K562 (cell line): ENCODE data around the gene DCST1. TPM values are rescaled to one million over a fixed set of nuclear protein-coding genes. Genes with fewer than 3 reads are reported as not detected.

Source experiments
- ARNT ChIP-seq, 2 experiments: fragments of 450-650 bp; IDR thresholded peaks; 2 replicates each; pipeline ENCODE4 v1.6.1; 2016; ENCODE audit warnings: mild to moderate bottlenecking in 1 of 2
- DACH1 ChIP-seq: fragments of 450-650 bp; IDR thresholded peaks from 2 replicates; pipeline ENCODE4 v1.6.1; 2018; ENCODE audit not compliant: partially characterized antibody
- ELF1 ChIP-seq: fragments of 200-800 bp; sonication (Bioruptor generic); IDR thresholded peaks from 2 replicates; pipeline ENCODE4 v1.6.1; 2016; ENCODE audit warnings: missing genetic modification characterization, missing compliant biosample characterization
- EP400 ChIP-seq: fragments of 450-650 bp; IDR thresholded peaks from 2 replicates; pipeline ENCODE4 v1.6.1; 2017; ENCODE audit warnings: antibody characterized with exemption, mild to moderate bottlenecking, moderate library complexity
- FOXK1 ChIP-seq: sonication (generic); formaldehyde crosslinking; IDR thresholded peaks from 2 replicates; pipeline ENCODE4 v1.8.0; 2022; ENCODE audit warnings: missing genetic modification reagents, mild to moderate bottlenecking, borderline replicate concordance
- GABPA ChIP-seq: fragments of 200-800 bp; sonication (Bioruptor generic); conservative IDR thresholded peaks from 2 replicates; pipeline ENCODE4 v1.6.1; 2016; ENCODE audit warnings: low read depth, missing genetic modification characterization, missing compliant biosample characterization
- HDGF ChIP-seq: fragments of 450-650 bp; IDR thresholded peaks from 2 replicates; pipeline ENCODE4 v1.6.1; 2016
- NFE2L1 ChIP-seq: fragments of 450-650 bp; IDR thresholded peaks from 2 replicates; pipeline ENCODE4 v1.6.1; 2016; ENCODE audit warnings: missing genetic modification characterization, low read depth, mild to moderate bottlenecking, missing compliant biosample characterization, moderate library complexity, borderline replicate concordance
- PTRF ChIP-seq: fragments of 450-650 bp; IDR thresholded peaks from 2 replicates; pipeline ENCODE4 v1.6.1; 2016; ENCODE audit warnings: mild to moderate bottlenecking, missing genetic modification characterization, missing compliant biosample characterization
- PYGO2 ChIP-seq: fragments of 450-650 bp; IDR thresholded peaks from 2 replicates; pipeline ENCODE4 v1.6.1; 2016; ENCODE audit warnings: mild to moderate bottlenecking, missing genetic modification characterization, moderate library complexity, missing compliant biosample characterization
- SMARCB1 ChIP-seq: IDR thresholded peaks from 2 replicates; pipeline ENCODE4 v1.6.1; 2011; ENCODE audit warnings: improper control_type of control experiment, low read depth; ENCODE audit not compliant: insufficient read length
- TCF7L2 ChIP-seq: fragments of 150-350 bp; IDR thresholded peaks from 2 replicates; pipeline ENCODE4 v1.6.1; 2016; ENCODE audit warnings: low read depth, mild to moderate bottlenecking, low read length, moderate library complexity
- ZNF197 ChIP-seq: fragments of 200-800 bp; sonication (Bioruptor generic); IDR thresholded peaks from 2 replicates; pipeline ENCODE4 v1.6.1; 2016; ENCODE audit warnings: low read depth, missing genetic modification characterization, missing compliant biosample characterization
- ZNF217 ChIP-seq: sonication (generic); formaldehyde crosslinking; IDR thresholded peaks from 2 replicates; pipeline ENCODE4 v1.8.0; 2022; ENCODE audit warnings: mild to moderate bottlenecking, missing genetic modification reagents
- ZNF354B ChIP-seq: fragments of 250-450 bp; sonication (Bioruptor Pico); IDR thresholded peaks from 2 replicates; pipeline ENCODE4 v1.4.0; 2020
- ZNF384 ChIP-seq: IDR thresholded peaks from 2 replicates; pipeline ENCODE4 v1.6.1; 2012; ENCODE audit warnings: low read depth, low read length, improper control_type of control experiment
- polyA plus RNA-seq, 8 experiments: library from polyadenylated mRNA; depleted of rRNA in 4 of 8; stranded (reverse) in 5 of 8; unstranded in 3 of 8; fragments of >200 nt; fragmentation: Nextera tagmentation in 2 of 8; fragmentation: Illumina TruSeq in 1 of 8; extraction: Ambion mirVana in 2 of 8; extraction: Trizol in 1 of 8; gene quantifications; 2 replicates each; pipeline versions ENCODE4 v1.2.1 to v1.2.3, GENCODE V29; 2011 to 2014; ENCODE audit warnings: inconsistent platforms in 1 of 8, missing spikeins in 1 of 8
- total RNA-seq, 7 experiments: library from RNA; depleted of rRNA in 6 of 7; stranded (reverse); fragments of >200 nt in 6 of 7; fragmentation: Illumina TruSeq in 2 of 7; extraction: Trizol in 2 of 7; gene quantifications; 2 replicates each; pipeline versions ENCODE4 v1.2.1 to v1.2.3, GENCODE V29; 2011 to 2021; ENCODE audit warnings: low replicate concordance in 1 of 7
- TF ChIP-seq, protein P1 (sequence below), 3 experiments: fragments of 200-800 bp in 1 of 3; sonication (Bioruptor generic) in 1 of 3; sonication (generic) in 1 of 3; formaldehyde crosslinking in 1 of 3; IDR thresholded peaks; 2 replicates each; pipeline versions ENCODE4 v1.6.1 to v1.8.0; 2016 to 2022; ENCODE audit warnings: mild to moderate bottlenecking in 2 of 3, missing compliant biosample characterization in 2 of 3, missing genetic modification characterization in 2 of 3, missing genetic modification reagents in 1 of 3
- TF ChIP-seq, protein P2 (sequence below): sonication (generic); formaldehyde crosslinking; IDR thresholded peaks from 2 replicates; pipeline ENCODE4 v1.8.0; 2023; ENCODE audit warnings: mild to moderate bottlenecking, missing genetic modification reagents
- TF ChIP-seq, protein P3 (sequence below): fragments of 250-450 bp; sonication (Bioruptor Pico); IDR thresholded peaks from 2 replicates; pipeline ENCODE4 v1.5.1; 2021; ENCODE audit warnings: mild to moderate bottlenecking
- TF ChIP-seq, protein P4 (sequence below): fragments of 250-450 bp; sonication (Bioruptor Pico); IDR thresholded peaks from 2 replicates; pipeline ENCODE4 v1.8.0; 2022; ENCODE audit warnings: inconsistent platforms, mild to moderate bottlenecking, moderate library complexity, borderline replicate concordance

The DCST1 gene
- total and polyA plus RNA-seq, 9 of the 15 experiments (the other 6 are each of a cell fraction or from before 2014, with no cell fraction given), result not detected

DNA sequence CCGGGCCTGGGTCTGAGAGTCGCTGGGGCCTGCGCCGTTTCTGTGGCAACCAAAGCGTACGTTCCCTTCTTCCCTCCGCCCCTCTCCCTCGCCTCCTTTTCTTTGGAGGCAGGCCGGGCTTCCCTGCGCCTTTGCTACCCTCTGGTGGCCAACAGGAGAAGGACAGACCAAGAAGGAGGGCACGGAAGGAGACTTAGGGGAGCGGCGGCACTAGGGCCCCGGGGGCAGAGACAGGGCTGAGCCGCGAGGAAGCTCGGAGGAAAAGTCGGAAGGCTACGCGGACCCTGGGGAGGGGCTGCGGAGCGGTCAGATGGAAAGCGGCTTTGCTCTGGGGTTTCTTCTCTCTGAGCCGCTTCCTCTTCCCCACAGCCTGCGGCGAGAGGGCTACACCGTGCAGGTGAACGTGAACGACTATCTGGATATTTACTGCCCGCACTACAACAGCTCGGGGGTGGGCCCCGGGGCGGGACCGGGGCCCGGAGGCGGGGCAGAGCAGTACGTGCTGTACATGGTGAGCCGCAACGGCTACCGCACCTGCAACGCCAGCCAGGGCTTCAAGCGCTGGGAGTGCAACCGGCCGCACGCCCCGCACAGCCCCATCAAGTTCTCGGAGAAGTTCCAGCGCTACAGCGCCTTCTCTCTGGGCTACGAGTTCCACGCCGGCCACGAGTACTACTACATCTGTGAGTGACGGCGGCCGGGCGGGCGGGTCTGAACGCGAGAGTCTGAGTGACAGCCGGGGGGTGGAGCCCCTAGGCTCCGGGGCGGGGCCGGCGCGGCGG lies 51.3 kb downstream of the DCST1 start (continued):
- TF ChIP-seq ZNF384 (no peak; the same call in 1 of the 2 replicates), DACH1 (no peak), TCF7L2 (no peak), EP400 (peak; percentile 72), ZNF217 (CRISPR knock-in tag) (no peak), ARNT (IDR thresholded peaks at IDR 0.05) (peak in 1 of 2 experiments; percentile 62; a peak in 2 of 4 replicates), NFE2L1 (tag) (no peak), ZNF354B (no peak), ZNF197 (CRISPR knock-in tag) (no peak), SMARCB1 (no peak), GABPA (tag) (peak; percentile 55; the same call in 1 of the 2 replicates), PYGO2 (tag) (no peak), FOXK1 (CRISPR knock-in tag) (0 out of 2 replicates have a peak, but pooled peaks have one; percentile 54), ELF1 (tag) (peak; percentile 60), HDGF (peak; percentile 59; the same call in 1 of the 2 replicates), PTRF (tag) (no peak)
- TF ChIP-seq, protein P1, sequence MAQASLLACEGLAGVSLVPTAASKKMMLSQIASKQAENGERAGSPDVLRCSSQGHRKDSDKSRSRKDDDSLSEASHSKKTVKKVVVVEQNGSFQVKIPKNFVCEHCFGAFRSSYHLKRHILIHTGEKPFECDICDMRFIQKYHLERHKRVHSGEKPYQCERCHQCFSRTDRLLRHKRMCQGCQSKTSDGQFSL (CRISPR knock-in tag; IDR thresholded peaks at IDR 0.05), result peak; percentile 51; the same call in 1 of the 2 replicates
- TF ChIP-seq, protein P1 (tag; IDR thresholded peaks at IDR 0.05), result no peak
- TF ChIP-seq, protein P2, sequence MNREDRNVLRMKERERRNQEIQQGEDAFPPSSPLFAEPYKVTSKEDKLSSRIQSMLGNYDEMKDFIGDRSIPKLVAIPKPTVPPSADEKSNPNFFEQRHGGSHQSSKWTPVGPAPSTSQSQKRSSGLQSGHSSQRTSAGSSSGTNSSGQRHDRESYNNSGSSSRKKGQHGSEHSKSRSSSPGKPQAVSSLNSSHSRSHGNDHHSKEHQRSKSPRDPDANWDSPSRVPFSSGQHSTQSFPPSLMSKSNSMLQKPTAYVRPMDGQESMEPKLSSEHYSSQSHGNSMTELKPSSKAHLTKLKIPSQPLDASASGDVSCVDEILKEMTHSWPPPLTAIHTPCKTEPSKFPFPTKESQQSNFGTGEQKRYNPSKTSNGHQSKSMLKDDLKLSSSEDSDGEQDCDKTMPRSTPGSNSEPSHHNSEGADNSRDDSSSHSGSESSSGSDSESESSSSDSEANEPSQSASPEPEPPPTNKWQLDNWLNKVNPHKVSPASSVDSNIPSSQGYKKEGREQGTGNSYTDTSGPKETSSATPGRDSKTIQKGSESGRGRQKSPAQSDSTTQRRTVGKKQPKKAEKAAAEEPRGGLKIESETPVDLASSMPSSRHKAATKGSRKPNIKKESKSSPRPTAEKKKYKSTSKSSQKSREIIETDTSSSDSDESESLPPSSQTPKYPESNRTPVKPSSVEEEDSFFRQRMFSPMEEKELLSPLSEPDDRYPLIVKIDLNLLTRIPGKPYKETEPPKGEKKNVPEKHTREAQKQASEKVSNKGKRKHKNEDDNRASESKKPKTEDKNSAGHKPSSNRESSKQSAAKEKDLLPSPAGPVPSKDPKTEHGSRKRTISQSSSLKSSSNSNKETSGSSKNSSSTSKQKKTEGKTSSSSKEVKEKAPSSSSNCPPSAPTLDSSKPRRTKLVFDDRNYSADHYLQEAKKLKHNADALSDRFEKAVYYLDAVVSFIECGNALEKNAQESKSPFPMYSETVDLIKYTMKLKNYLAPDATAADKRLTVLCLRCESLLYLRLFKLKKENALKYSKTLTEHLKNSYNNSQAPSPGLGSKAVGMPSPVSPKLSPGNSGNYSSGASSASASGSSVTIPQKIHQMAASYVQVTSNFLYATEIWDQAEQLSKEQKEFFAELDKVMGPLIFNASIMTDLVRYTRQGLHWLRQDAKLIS (CRISPR knock-in tag), result 0 out of 2 replicates have a peak, but pooled peaks have one; percentile 17
- TF ChIP-seq, protein P3, sequence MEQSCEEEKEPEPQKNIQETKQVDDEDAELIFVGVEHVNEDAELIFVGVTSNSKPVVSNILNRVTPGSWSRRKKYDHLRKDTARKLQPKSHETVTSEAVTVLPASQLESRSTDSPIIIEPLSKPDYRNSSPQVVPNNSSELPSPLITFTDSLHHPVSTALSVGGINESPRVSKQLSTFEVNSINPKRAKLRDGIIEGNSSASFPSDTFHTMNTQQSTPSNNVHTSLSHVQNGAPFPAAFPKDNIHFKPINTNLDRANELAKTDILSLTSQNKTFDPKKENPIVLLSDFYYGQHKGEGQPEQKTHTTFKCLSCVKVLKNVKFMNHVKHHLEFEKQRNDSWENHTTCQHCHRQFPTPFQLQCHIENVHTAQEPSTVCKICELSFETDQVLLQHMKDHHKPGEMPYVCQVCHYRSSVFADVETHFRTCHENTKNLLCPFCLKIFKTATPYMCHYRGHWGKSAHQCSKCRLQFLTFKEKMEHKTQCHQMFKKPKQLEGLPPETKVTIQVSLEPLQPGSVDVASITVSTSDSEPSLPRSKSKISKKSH (CRISPR knock-in tag), result no peak
- TF ChIP-seq, protein P4, sequence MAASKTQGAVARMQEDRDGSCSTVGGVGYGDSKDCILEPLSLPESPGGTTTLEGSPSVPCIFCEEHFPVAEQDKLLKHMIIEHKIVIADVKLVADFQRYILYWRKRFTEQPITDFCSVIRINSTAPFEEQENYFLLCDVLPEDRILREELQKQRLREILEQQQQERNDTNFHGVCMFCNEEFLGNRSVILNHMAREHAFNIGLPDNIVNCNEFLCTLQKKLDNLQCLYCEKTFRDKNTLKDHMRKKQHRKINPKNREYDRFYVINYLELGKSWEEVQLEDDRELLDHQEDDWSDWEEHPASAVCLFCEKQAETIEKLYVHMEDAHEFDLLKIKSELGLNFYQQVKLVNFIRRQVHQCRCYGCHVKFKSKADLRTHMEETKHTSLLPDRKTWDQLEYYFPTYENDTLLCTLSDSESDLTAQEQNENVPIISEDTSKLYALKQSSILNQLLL (CRISPR knock-in tag), result no peak
